HepG2 (cell line): ENCODE results near the gene MACROH2A1. TPM values are rescaled to one million over a fixed set of nuclear protein-coding genes. Genes with fewer than 3 reads are reported as not detected.

Experiments used
- ATAC-seq: fragments of 200-7000 bp; cut with Tn5 transposase; 3 replicates; pipeline ENCODE4 v1.9.1; 2020; ENCODE audit warnings: mild to moderate bottlenecking, moderate library complexity
- BruUV-seq: library from RNA; stranded (reverse); fragments of 400-500 nt; replicated peaks from 2 replicates; lab custom pipeline; 2021; lab: Mats Ljungman, UMichigan
- CTCF ChIA-PET: fragments of 300-600 bp; formaldehyde crosslinking; extraction: SDS; loops from one replicate; lab custom pipeline; 2021; ENCODE audit warnings: low total read pairs, inconsistent platforms, low intra/inter-chr PET ratio; lab: Yijun Ruan, JAX
- POLR2A ChIA-PET: fragments of 350-600 bp; sonication (Branson Sonifier 250); formaldehyde crosslinking; loops from one replicate; lab custom pipeline; 2020; ENCODE audit warnings: antibody characterized with exemption, inconsistent platforms; lab: Yijun Ruan, JAX
- DNase-seq: peaks from one replicate; pipeline ENCODE4 v3.0.0-alpha.2; 2015; ENCODE audit warnings: low spot score
- FAIRE-seq: peaks from 3 replicates; lab custom pipeline; 2011; peaks lifted over from hg19 to GRCh38; lab: Jason Lieb, UNC
- H2AFZ ChIP-seq: one replicate; pipeline ENCODE4 v1.6.1; 2011; ENCODE audit warnings: low read length, inconsistent platforms
- H3K27ac ChIP-seq: fragments of 300-600 bp; 3 replicates; pipeline ENCODE4 v1.8.0; 2011; ENCODE audit warnings: mixed run types, mild to moderate bottlenecking, mixed read lengths, low read length, inconsistent platforms; ENCODE audit not compliant: insufficient read depth; ENCODE audit errors: extremely low read length
- H3K27me3 ChIP-seq, 2 experiments: fragments of 200-600 bp in 1 of 2; 2 replicates in 1 of 2; 3 replicates in 1 of 2; pipeline versions ENCODE4 v1.6.0 to v1.8.0; 2011; ENCODE audit warnings: low read length in 2 of 2, mild to moderate bottlenecking in 2 of 2, moderate library complexity in 2 of 2, inconsistent platforms in 1 of 2; ENCODE audit not compliant: insufficient read depth in 2 of 2, control insufficient read depth in 1 of 2
- H3K36me3 ChIP-seq, 2 experiments: fragments of 200-600 bp in 1 of 2; replicated peaks in 1 of 2; 2 replicates in 1 of 2; 3 replicates in 1 of 2; pipeline versions ENCODE4 v1.5.1 to v1.8.0; 2011; ENCODE audit warnings: low read length in 2 of 2, inconsistent platforms in 1 of 2; ENCODE audit not compliant: insufficient read depth in 2 of 2, control insufficient read depth in 1 of 2
- H3K4me1 ChIP-seq: 2 replicates; pipeline ENCODE4 v1.5.1; 2012; ENCODE audit warnings: low read length, inconsistent platforms; ENCODE audit not compliant: insufficient read depth
- H3K4me2 ChIP-seq: 2 replicates; pipeline ENCODE4 v1.6.0; 2011; ENCODE audit warnings: low read depth, low read length, inconsistent platforms
- H3K4me3 ChIP-seq, 3 experiments: fragments of 200-600 bp in 1 of 3; sonication (generic), shearing (Covaris generic) in 1 of 3; replicated peaks in 1 of 3; 2 replicates each; pipeline ENCODE4 v1.5.1; 2011 to 2016; ENCODE audit warnings: low read length in 3 of 3, inconsistent platforms in 2 of 3, low read depth in 2 of 3, mild to moderate bottlenecking in 2 of 3, control low read depth in 1 of 3, mixed read lengths in 1 of 3; ENCODE audit not compliant: insufficient read depth in 1 of 3
- H3K79me2 ChIP-seq: one replicate; pipeline ENCODE4 v1.6.1; 2011; ENCODE audit warnings: low read length, inconsistent platforms; ENCODE audit not compliant: insufficient read depth
- H3K9ac ChIP-seq: 2 replicates; pipeline ENCODE4 v1.6.0; 2011; ENCODE audit warnings: mild to moderate bottlenecking, low read depth, low read length, inconsistent platforms; ENCODE audit not compliant: insufficient read depth
- H3K9me3 ChIP-seq: 2 replicates; pipeline ENCODE4 v1.5.1; 2012; ENCODE audit warnings: mild to moderate bottlenecking, low read length
- H4K20me1 ChIP-seq: 2 replicates; pipeline ENCODE4 v1.6.0; 2011; ENCODE audit warnings: inconsistent platforms, mild to moderate bottlenecking, low read length, moderate library complexity; ENCODE audit not compliant: insufficient read depth
- WGBS: methylation state at CpG from one replicate; pipeline ENCODE4 v1.1.6; 2017; ENCODE audit warnings: low lambda C conversion rate; 5-methylcytosine and 5-hydroxymethylcytosine counted together
- in situ Hi-C: cut with HindIII; loops from 2 replicates; pipeline ENCODE4 v1.10.0; 2017; ENCODE audit warnings: low pct_unique_long_range_greater_than_20kb; ENCODE audit not compliant: extremely low pct_ligation_motif_present
- intact Hi-C: fragments of 100-400 bp; cut with micrococcal nuclease; formaldehyde crosslinking; loops from one replicate; pipeline ENCODE4 v1.10.0; 2022; ENCODE audit not compliant: unreplicated experiment
- polyA plus RNA-seq, 8 experiments: library from polyadenylated mRNA; depleted of rRNA in 3 of 8; stranded (reverse) in 7 of 8; unstranded in 1 of 8; fragments of >200 nt; fragmentation: Illumina TruSeq in 4 of 8; extraction: Trizol in 4 of 8; gene quantifications; 2 replicates each; pipeline versions ENCODE4 v1.2.1 to v1.2.3, GENCODE V29; 2011 to 2016; ENCODE audit warnings: low read depth in 4 of 8, missing spikeins in 1 of 8, mixed read lengths in 1 of 8; ENCODE audit not compliant: insufficient read depth in 1 of 8
- total RNA-seq, 5 experiments: library from RNA; depleted of rRNA; stranded (reverse); fragments of >200 nt; fragmentation: Illumina TruSeq; extraction: Trizol; gene quantifications; 2 replicates each; pipeline ENCODE4 v1.2.3, GENCODE V29; 2016; ENCODE audit warnings: low read depth in 1 of 5
- TF ChIP-seq, protein P1 (sequence below): IDR thresholded peaks from 2 replicates; pipeline ENCODE4 v1.6.1; 2016; ENCODE audit warnings: low read depth, borderline replicate concordance
- TF ChIP-seq, protein P2 (sequence below): sonication (generic); formaldehyde crosslinking; conservative IDR thresholded peaks from 2 replicates; pipeline ENCODE4 v1.8.0; 2022; ENCODE audit warnings: mild to moderate bottlenecking, moderate library complexity, missing genetic modification reagents
- TF ChIP-seq, protein P3 (sequence below): sonication (generic); formaldehyde crosslinking; IDR thresholded peaks from 2 replicates; pipeline ENCODE4 v1.8.0; 2022; ENCODE audit warnings: mild to moderate bottlenecking, missing genetic modification reagents, borderline replicate concordance
- TF ChIP-seq, protein P4 (sequence below): sonication (generic); formaldehyde crosslinking; IDR thresholded peaks from 2 replicates; pipeline ENCODE4 v1.4.0; 2020; ENCODE audit warnings: missing genetic modification reagents

Gene MACROH2A1
- total and polyA plus RNA-seq, 2 of the 13 experiments (the other 11 are each of a cell fraction or from before 2014, with no cell fraction given): 69.1 to 158 TPM

DNA sequence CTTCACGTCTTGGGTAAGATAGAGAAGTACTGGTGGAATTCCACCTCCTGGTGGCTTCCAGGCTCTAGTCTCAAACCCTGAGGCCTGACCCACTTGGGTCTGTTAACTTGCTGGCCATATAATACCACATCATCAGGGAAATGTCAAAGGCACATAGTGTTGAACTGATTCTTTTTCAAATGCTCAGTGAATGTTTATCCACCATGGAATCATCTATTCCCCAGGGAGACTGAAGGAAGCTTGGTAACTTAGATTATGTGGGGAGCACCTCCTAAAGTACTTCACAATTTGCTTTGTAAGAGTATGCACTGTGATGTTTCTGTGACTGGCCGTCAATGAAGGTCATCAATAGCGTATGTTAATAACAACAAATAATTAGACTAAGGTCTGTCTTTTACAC, 16.1 kb downstream of the MACROH2A1 start (continued):
- TF ChIP-seq, protein P1, sequence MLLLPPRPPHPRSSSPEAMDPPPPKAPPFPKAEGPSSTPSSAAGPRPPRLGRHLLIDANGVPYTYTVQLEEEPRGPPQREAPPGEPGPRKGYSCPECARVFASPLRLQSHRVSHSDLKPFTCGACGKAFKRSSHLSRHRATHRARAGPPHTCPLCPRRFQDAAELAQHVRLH (CRISPR knock-in tag): no peak

DNA sequence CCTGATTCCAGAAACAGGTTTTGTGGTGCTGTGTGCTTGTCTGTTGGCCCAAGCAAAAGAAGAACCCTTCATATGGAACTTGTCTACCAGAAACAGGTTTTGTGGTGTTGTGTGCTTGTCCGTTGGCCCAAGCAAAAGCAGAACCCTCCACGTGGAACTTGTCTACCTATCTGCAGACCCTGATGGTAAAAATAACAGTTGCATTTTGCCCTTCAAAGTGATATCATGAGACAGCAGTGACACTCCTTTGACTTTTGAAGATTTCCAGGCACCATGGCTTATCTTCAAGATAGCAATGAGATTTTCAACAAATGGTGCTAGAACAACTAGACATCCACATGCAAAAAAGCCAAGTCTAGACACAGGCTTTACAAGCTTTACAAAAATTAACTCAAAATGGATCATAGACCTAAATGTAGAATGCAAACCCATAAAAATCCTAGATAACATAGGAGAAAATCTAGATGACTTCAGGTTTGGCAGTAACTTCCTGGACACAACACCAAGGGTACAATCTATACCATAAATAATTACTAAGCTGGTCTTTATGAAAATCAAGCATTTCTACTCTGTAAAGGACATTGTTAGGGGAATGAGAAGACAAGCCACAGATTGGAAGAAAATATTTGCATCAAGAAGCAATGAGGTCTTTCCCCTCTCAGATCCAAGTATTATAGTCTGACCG, 16.8 kb downstream of the MACROH2A1 start:
- FAIRE-seq: no peak

More for the DNA sequence above, 16.8 kb downstream of the MACROH2A1 start:
- no peak overlapping the region for H2AFZ ChIP-seq
- in situ Hi-C loops (no loop called here), intact Hi-C loops (no loop called here)
- TF ChIP-seq, protein P2, sequence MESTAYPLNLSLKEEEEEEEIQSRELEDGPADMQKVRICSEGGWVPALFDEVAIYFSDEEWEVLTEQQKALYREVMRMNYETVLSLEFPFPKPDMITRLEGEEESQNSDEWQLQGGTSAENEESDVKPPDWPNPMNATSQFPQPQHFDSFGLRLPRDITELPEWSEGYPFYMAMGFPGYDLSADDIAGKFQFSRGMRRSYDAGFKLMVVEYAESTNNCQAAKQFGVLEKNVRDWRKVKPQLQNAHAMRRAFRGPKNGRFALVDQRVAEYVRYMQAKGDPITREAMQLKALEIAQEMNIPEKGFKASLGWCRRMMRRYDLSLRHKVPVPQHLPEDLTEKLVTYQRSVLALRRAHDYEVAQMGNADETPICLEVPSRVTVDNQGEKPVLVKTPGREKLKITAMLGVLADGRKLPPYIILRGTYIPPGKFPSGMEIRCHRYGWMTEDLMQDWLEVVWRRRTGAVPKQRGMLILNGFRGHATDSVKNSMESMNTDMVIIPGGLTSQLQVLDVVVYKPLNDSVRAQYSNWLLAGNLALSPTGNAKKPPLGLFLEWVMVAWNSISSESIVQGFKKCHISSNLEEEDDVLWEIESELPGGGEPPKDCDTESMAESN (CRISPR knock-in tag): no peak
- TF ChIP-seq, protein P3, sequence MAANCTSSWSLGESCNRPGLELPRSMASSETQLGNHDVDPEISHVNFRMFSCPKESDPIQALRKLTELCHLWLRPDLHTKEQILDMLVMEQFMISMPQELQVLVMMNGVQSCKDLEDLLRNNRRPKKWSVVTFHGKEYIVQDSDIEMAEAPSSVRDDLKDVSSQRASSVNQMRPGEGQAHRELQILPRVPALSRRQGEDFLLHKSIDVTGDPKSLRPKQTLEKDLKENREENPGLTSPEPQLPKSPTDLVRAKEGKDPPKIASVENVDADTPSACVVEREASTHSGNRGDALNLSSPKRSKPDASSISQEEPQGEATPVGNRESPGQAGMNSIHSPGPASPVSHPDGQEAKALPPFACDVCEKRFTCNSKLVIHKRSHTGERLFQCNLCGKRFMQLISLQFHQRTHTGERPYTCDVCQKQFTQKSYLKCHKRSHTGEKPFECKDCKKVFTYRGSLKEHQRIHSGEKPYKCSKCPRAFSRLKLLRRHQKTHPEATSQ (CRISPR knock-in tag): no peak
- TF ChIP-seq, protein P4, sequence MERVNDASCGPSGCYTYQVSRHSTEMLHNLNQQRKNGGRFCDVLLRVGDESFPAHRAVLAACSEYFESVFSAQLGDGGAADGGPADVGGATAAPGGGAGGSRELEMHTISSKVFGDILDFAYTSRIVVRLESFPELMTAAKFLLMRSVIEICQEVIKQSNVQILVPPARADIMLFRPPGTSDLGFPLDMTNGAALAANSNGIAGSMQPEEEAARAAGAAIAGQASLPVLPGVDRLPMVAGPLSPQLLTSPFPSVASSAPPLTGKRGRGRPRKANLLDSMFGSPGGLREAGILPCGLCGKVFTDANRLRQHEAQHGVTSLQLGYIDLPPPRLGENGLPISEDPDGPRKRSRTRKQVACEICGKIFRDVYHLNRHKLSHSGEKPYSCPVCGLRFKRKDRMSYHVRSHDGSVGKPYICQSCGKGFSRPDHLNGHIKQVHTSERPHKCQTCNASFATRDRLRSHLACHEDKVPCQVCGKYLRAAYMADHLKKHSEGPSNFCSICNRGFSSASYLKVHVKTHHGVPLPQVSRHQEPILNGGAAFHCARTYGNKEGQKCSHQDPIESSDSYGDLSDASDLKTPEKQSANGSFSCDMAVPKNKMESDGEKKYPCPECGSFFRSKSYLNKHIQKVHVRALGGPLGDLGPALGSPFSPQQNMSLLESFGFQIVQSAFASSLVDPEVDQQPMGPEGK (CRISPR knock-in tag): no peak
- H3K27ac ChIP-seq: no peak overlapping the region
- H3K4me1 ChIP-seq: no peaks in the 10 kb centered on the region
- H4K20me1 ChIP-seq: peaks cover 5% of the 10 kb centered on the region; the same call in 1 of the 2 replicates
- H3K4me3 ChIP-seq: no peak overlapping the region
- H3K27me3 ChIP-seq: no peaks in the 10 kb centered on the region
- no TSS peak for BruUV-seq
- no peak overlapping the region for H3K9ac ChIP-seq
- H3K79me2 ChIP-seq: peaks cover 12% of the 10 kb centered on the region
- H3K9me3 ChIP-seq: no peaks in the 10 kb centered on the region
- ChIA-PET POLR2A (no interaction called here), CTCF (no interaction called here)
- WGBS: 97% methylated on average over 3 of the region's 3 CpGs
- H3K4me2 ChIP-seq: no peak overlapping the region
- H3K36me3 ChIP-seq: peaks cover 40 to 92% of the 10 kb centered on the region in 2 experiments
- ATAC-seq (no peak), DNase-seq (no peak)
